Skeletal muscle satellite cell (primary cell): ENCODE data around the gene NHERF1.

ENCODE experiments used
- H3K27me3 ChIP-seq: 2 replicates; pipeline ENCODE4 v1.7.0; 2013; ENCODE audit warnings: low read length; ENCODE audit not compliant: control insufficient read depth, insufficient read depth
- H3K36me3 ChIP-seq: 2 replicates; pipeline ENCODE4 v1.7.0; 2013; ENCODE audit warnings: mild to moderate bottlenecking, control low read depth, low read length; ENCODE audit not compliant: insufficient read depth
- H3K4me1 ChIP-seq: 2 replicates; pipeline ENCODE4 v1.7.0; 2013; ENCODE audit warnings: low read length; ENCODE audit not compliant: control insufficient read depth, insufficient read depth
- H3K4me2 ChIP-seq: 2 replicates; pipeline ENCODE4 v1.7.0; 2013; ENCODE audit warnings: mild to moderate bottlenecking, low read length
- H3K4me3 ChIP-seq: 2 replicates; pipeline ENCODE4 v1.7.0; 2013; ENCODE audit warnings: low read length
- H3K9ac ChIP-seq: 2 replicates; pipeline ENCODE4 v1.7.0; 2013; ENCODE audit warnings: mild to moderate bottlenecking, low read depth, low read length, moderate library complexity
- H3K9me3 ChIP-seq: replicated peaks from 2 replicates; pipeline ENCODE4 v1.7.0; 2013; ENCODE audit warnings: mild to moderate bottlenecking, control low read depth, low read length

Gene NHERF1

GRCh38 chr17:74807925-74808324 lies 59.5 kb downstream of the NHERF1 start:
- peaks cover 22% of the 10 kb centered on the region for H3K36me3 ChIP-seq
- H3K4me1 ChIP-seq: no peaks in the 10 kb centered on the region
- no peak overlapping the region for H3K9ac ChIP-seq
- H3K9me3 ChIP-seq: no peaks in the 10 kb centered on the region
- H3K4me3 ChIP-seq: no peak overlapping the region
- H3K27me3 ChIP-seq: no peaks in the 10 kb centered on the region
- H3K4me2 ChIP-seq: no peak overlapping the region

DNA sequence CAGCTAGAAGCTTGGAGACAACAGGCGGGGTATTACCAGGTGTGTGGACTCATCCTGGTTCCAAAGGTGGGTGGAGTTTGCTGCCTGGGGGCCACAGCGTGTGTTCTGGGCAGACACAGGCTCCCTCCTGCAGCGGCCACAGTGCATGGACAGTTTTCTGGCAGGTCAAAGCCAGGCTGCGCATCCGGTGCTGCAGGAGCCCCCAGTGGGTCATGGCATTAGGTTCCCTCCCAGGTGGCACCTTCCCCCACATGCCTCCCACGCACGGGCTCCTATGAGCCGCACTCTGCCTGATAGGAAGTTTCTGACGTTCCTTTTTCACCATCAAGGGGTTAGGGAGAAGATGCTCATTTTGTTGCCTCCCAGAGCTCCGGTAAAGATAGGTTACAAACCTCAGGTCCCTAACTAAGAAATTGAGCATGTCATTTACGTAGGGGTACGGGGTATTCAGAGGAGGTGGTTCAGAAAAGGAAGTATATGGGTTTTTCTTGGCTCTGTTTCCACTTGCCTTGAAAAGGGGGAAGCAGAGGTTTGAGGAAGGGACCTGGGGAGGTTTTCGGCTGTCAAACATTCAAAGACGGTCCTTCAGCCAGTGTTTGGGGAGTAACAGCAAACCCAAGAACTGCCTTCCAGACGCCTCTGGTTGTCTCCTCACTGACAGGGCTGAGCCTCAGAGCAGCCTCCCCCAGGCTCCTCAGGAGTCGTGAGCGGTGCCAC lies 60.4 kb downstream of the NHERF1 start:
- H3K9me3 ChIP-seq: no peaks in the 10 kb centered on the region
- H3K27me3 ChIP-seq: no peaks in the 10 kb centered on the region
- H3K4me2 ChIP-seq: no peak overlapping the region
- no peak overlapping the region for H3K4me3 ChIP-seq
- peaks cover 22% of the 10 kb centered on the region for H3K36me3 ChIP-seq
- H3K4me1 ChIP-seq: no peaks in the 10 kb centered on the region
- no peak overlapping the region for H3K9ac ChIP-seq

DNA sequence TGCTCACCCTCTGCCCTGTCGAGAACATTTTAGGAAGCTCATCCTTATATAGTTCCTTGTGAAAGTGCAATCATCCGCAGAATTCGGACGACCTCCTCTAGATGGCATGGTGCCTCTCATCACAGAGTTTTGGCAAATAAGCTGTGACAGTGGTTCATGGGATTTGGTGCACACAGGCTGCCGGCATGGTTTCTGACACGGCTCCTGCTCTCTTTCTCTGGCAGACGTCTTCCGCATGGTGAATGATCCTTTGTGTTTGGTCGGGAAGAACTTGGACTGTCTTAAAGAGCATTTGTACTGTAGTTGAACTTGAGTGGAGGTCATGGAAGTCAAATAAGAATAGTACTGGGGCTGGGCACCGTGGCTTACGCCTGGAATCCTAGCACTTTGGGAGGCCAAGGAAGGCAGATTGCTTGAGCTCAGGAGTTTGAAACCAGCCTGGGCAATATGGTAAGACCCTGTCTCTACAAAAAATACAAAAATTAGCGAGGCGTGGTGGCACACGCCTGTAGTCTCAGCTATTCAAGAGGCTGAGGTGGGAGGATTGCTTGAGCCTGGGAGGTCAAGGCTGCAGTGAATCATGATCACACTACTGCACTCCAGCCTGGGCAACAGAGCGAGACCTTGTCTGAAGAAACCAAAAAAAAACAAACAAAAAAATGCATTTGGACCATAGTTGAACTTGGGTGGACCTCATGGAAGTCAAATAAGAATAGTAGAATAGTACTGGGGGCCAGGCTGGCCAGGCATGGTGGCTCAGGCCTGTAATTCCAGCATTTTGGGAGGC lies 62.5 kb downstream of the NHERF1 start:
- Histone ChIP-seq H3K27me3 (no peaks in the 10 kb centered on the region), H3K9ac (no peak overlapping the region), H3K4me2 (no peak overlapping the region), H3K4me3 (no peak overlapping the region), H3K4me1 (no peaks in the 10 kb centered on the region), H3K36me3 (peaks cover 11% of the 10 kb centered on the region), H3K9me3 (no peaks in the 10 kb centered on the region)

GRCh38 chr17:74812109-74813009 lies 63.9 kb downstream of the NHERF1 start:
- Histone ChIP-seq H3K9me3 (no peaks in the 10 kb centered on the region), H3K4me2 (no peak overlapping the region), H3K36me3 (peaks cover 13% of the 10 kb centered on the region), H3K4me3 (no peak overlapping the region), H3K9ac (no peak overlapping the region), H3K4me1 (no peaks in the 10 kb centered on the region), H3K27me3 (no peaks in the 10 kb centered on the region)

DNA sequence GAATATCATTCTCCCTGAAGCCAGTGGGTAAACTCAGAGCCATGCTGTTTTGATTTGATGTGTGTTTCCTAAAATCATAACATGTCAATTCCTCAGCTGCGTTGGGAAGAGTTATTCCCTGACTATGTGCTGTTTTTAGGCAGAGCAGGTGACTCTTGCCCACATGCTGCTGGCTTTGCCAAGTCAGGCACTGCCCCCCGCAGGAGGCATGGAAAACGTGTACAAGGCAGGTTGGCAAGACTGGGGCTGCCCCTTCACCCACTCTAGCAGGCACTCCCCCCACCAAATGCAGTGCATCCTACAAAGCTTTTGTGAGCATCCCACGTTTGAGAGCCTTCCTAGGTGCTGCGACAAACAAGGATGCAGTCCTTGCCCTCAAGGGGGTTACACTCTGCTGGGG lies 66.0 kb downstream of the NHERF1 start:
- H3K4me1 ChIP-seq: no peaks in the 10 kb centered on the region
- H3K4me3 ChIP-seq: no peak overlapping the region
- no peaks in the 10 kb centered on the region for H3K9me3 ChIP-seq
- H3K36me3 ChIP-seq: peaks cover 10% of the 10 kb centered on the region
- H3K27me3 ChIP-seq: no peaks in the 10 kb centered on the region
- no peak overlapping the region for H3K4me2 ChIP-seq
- no peak overlapping the region for H3K9ac ChIP-seq

DNA sequence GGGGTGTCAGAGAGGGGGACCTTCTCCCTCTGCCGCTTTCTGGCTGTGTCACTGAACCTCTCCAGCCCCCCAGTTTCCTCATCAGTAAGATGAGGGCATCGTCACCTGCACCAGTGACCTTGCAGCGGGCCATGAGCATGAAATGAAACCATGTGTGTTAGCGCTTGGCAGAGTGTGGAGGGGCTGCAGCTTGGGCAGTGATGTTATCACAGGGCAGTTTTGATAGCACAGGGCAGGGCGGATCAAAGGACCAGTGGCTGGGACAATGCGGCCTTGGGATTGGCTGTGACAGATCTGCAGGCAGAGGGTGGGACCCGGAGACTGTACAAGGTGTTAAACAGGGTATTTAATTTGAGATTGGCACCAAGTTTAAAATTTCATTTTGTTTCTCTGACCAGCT lies 66.6 kb downstream of the NHERF1 start:
- no peak overlapping the region for H3K9ac ChIP-seq
- H3K36me3 ChIP-seq: peaks cover 14% of the 10 kb centered on the region
- no peak overlapping the region for H3K4me2 ChIP-seq
- H3K9me3 ChIP-seq: no peaks in the 10 kb centered on the region
- H3K4me3 ChIP-seq: no peak overlapping the region
- no peaks in the 10 kb centered on the region for H3K27me3 ChIP-seq
- H3K4me1 ChIP-seq: no peaks in the 10 kb centered on the region

- Histone ChIP-seq H3K27me3 (no peaks in the 10 kb centered on the region), H3K9ac (no peak overlapping the region), H3K36me3 (peaks cover 18% of the 10 kb centered on the region), H3K4me2 (no peak overlapping the region), H3K4me3 (no peak overlapping the region), H3K4me1 (no peaks in the 10 kb centered on the region), H3K9me3 (no peaks in the 10 kb centered on the region)
Observed at GRCh38 chr17:74815550-74816370, 67.3 kb downstream of the NHERF1 start.

DNA sequence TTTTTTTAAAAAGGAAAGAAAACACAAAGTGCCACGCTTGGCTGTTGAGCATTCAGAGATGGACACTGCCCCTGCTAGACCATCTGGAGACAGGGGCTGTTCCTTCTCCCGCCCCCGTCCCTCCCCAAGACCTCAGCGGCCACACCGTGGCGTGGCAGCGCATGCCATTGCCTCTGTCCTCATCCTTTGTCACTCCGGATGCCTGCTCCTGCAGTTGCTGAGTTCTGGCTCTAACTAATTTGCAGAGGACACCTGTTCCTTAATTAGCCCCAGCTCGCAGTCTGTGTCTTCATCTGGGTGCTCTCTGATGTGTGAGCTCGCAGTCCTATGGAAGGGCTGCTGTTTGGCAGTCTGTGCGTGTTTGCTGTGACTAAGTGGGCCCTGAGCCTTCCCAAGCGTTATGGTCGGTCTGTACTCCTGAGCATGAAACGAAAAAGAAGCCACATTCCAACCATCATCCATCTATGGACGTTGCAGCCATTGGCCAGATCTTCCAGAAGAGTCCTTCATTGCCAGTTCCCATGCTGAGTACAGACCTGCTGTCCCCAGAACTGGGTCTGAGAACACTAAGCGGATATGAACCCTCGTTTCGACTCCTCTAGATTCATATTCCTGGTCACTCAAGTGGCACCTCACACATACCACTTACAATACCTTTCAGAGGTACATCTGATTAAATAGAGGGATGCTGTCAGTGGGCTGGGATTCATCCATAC lies 68.6 kb downstream of the NHERF1 start:
- no peak overlapping the region for H3K4me3 ChIP-seq
- H3K36me3 ChIP-seq: peaks cover 22% of the 10 kb centered on the region
- H3K9ac ChIP-seq: no peak overlapping the region
- H3K9me3 ChIP-seq: no peaks in the 10 kb centered on the region
- no peaks in the 10 kb centered on the region for H3K27me3 ChIP-seq
- H3K4me1 ChIP-seq: no peaks in the 10 kb centered on the region
- H3K4me2 ChIP-seq: no peak overlapping the region

DNA sequence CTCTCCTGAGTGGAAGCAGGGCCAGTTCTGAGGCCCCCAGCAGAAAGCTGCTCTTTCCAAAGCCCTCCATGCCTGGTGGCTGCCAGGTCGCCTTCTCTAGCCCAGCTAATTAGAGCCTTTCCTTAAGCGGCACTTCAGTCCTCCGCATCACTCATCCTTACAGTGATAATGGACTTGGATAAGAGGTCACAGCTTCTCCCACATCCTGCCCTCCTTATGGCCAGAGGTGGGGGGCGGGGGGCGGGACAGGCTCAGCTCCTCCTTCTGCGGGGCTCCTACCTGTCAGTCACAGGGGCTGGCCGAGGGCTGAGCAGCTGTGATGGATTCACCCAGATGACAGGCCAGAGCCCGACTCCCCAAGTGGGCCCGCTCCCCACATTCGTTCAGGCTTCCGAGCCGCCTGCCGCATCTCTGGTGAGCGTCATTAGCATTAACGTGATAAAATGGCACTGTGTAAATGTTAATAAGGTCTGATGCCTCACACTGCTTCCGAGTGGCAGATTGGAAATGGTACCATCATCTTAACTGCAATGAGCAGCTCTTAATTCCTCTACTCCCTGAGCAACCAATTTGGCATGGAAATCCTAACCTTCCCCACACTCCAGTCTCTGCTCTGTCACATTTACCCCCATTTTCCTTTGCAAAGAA lies 70.0 kb downstream of the NHERF1 start:
- Histone ChIP-seq H3K9ac (no peak overlapping the region), H3K4me1 (no peaks in the 10 kb centered on the region), H3K36me3 (peaks cover 22% of the 10 kb centered on the region), H3K4me3 (no peak overlapping the region), H3K27me3 (no peaks in the 10 kb centered on the region), H3K4me2 (no peak overlapping the region), H3K9me3 (no peaks in the 10 kb centered on the region)
